ENCODE measurements around the gene F13A1. TPM values are rescaled to one million over a fixed set of nuclear protein-coding genes. Genes with fewer than 3 reads are reported as not detected.

The F13A1 gene
- total and polyA plus RNA-seq, 2 of the 8 experiments (the other 6 are each of a cell fraction or from before 2014, with no cell fraction given), result 0.57 to 1.5 TPM

DNA sequence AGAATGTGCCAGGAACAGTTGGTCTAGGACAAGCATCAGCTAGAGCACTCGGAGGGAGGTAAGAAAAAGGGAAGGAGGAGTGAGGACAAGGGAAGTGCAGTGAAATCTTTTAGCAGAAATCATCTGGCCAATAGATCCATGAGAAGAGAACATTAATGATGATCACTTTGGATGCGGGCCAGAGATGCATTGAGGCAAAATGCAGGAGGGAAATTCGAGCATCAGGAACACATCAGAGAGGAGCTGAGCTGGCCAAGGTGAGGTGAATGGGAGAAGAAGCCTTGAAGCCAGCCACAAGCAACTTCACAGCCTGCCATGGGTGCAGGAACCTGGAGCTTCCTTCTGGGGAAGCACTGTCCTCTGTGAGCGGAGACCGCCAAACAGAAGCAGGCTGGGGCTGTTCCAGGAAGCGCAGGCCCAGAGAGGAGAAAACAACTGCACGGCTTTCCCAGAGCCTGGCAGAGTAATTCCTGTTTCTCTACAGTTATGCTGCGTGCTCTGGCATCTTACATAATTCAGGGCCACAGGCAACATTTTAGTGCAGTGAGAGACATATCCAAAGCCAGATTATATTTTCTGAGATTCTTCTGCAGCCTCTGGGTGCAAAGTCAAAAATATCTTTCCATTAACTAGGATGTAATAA, 143.8 kb downstream of the F13A1 start:
- H4K20me1 ChIP-seq (replicated peaks in 1 of 2; ENCODE audit: control insufficient read depth in 1 of 2, insufficient read depth in 2 of 2, low read length in 2 of 2), result no peaks in the 10 kb centered on the region
- H4K8ac ChIP-seq (ENCODE audit: extremely low read depth, insufficient read depth, low read length), result no peak overlapping the region
- no peak overlapping the region for H3K56ac ChIP-seq (replicated peaks; ENCODE audit: insufficient read length, low read depth, low read length)
- H3K14ac ChIP-seq (ENCODE audit: insufficient read length), result no peak overlapping the region
- no peak overlapping the region for H3K4me3 ChIP-seq (ENCODE audit: extremely low read depth in 1 of 4, insufficient read depth in 2 of 4, low read depth in 3 of 4, low read length in 4 of 4)
- 90% methylated on average over 8 of the region's 8 CpGs; no CpG with 5 or more reads in 1 of the 2 experiments for WGBS, 2 experiments (ENCODE audit: extremely low coverage in 1 of 2, insufficient coverage in 1 of 2, insufficient read length in 1 of 2, insufficient replicate concordance in 2 of 2, low coverage in 1 of 2, low lambda C conversion rate in 2 of 2, missing lambda C conversion rate in 1 of 2)
- no peak overlapping the region for H2AK5ac ChIP-seq (ENCODE audit: low read depth, low read length)
- H3K4ac ChIP-seq (replicated peaks; ENCODE audit: insufficient read length, low read depth, low read length), result no peak overlapping the region
- ChIA-PET POLR2A (ENCODE audit: partially characterized antibody) (interaction anchor here (1.2 kb wide), 1 partner anchor 112 kb away, joined by 3 read pairs; no protein-coding TSS in a partner anchor), CTCF (ENCODE audit: partially characterized antibody) (interaction anchor here (0.8 to 1.9 kb wide), 6 partner anchors 9 to 370 kb away, joined by 3 to 4 read pairs (median 3); no protein-coding TSS in a partner anchor)
- DNase-seq (ENCODE audit: low read depth in 1 of 2, low spot score in 2 of 2) (no peak), FAIRE-seq (no peak)
- H2BK20ac ChIP-seq (ENCODE audit: low read length), result no peak overlapping the region
- no peak overlapping the region for H4K5ac ChIP-seq (ENCODE audit: insufficient read length, low read depth, low read length)
- H4K91ac ChIP-seq (replicated peaks; ENCODE audit: insufficient read length, low read length), result no peak overlapping the region
- no peak overlapping the region for H3K9ac ChIP-seq (replicated peaks in 1 of 4; ENCODE audit: extremely low read depth in 1 of 4, low read depth in 3 of 4, low read length in 3 of 4)
- no peak overlapping the region for H2BK12ac ChIP-seq (ENCODE audit: low read depth, low read length)
- H2BK5ac ChIP-seq (ENCODE audit: low read depth, low read length), result no peak overlapping the region
- no peak overlapping the region for H3K27ac ChIP-seq (ENCODE audit: low read depth, low read length)
- H2BK15ac ChIP-seq (ENCODE audit: low read length), result no peak overlapping the region
- H3K79me1 ChIP-seq (ENCODE audit: low read depth, low read length), result no peaks in the 10 kb centered on the region
- 0 out of 2 replicates have a peak, but pooled peaks cover 2% of the 10 kb centered on the region for H3K23me2 ChIP-seq (ENCODE audit: low read depth, low read length)
- H2BK120ac ChIP-seq (replicated peaks; ENCODE audit: low read depth, low read length), result no peak overlapping the region
- no peak overlapping the region for H2AFZ ChIP-seq (ENCODE audit: low read length)
- no peaks in the 10 kb centered on the region for H3K79me2 ChIP-seq (ENCODE audit: control insufficient read depth in 1 of 2, insufficient read depth in 2 of 2, low read length in 2 of 2)
- no peak overlapping the region for H3K23ac ChIP-seq (ENCODE audit: insufficient read length)
- no peaks in the 10 kb centered on the region for H3K9me3 ChIP-seq (ENCODE audit: insufficient read depth in 2 of 2, low read depth in 1 of 2, low read length in 1 of 2)
- no peaks in the 10 kb centered on the region; a peak in 1 of 7 replicates for H3K27me3 ChIP-seq (replicated peaks in 1 of 4; ENCODE audit: control insufficient read depth in 3 of 4, extremely low read depth in 1 of 4, insufficient read depth in 3 of 4, low read length in 3 of 4)
- H3K4me1 ChIP-seq (replicated peaks in 1 of 4; ENCODE audit: control insufficient read depth in 3 of 4, insufficient read depth in 4 of 4, low read length in 3 of 4), result no peaks in the 10 kb centered on the region; a peak in 1 of 7 replicates
- no peak overlapping the region for H3K4me2 ChIP-seq (ENCODE audit: insufficient read depth in 1 of 2, low read depth in 2 of 2, low read length in 2 of 2)
- no peak overlapping the region for H3K18ac ChIP-seq (ENCODE audit: extremely low read depth, low read length)
- no peaks in the 10 kb centered on the region for H3K36me3 ChIP-seq (ENCODE audit: control insufficient read depth in 2 of 4, insufficient read depth in 4 of 4, low read length in 3 of 4)
- TF ChIP-seq CEBPB (IDR thresholded peaks at IDR 0.05; ENCODE audit: low read depth, low read length), result no peak
- TF ChIP-seq EP300 (IDR thresholded peaks at IDR 0.05; ENCODE audit: borderline replicate concordance in 1 of 2, low read depth in 2 of 2, low read length in 2 of 2), result no peak
- no peak for TF ChIP-seq TCF12 (IDR thresholded peaks at IDR 0.05; ENCODE audit: low read depth, low read length)
- TF ChIP-seq SRF (IDR thresholded peaks at IDR 0.05; ENCODE audit: low read depth, low read length), result no peak
- no peak for TF ChIP-seq RNF2 (IDR thresholded peaks at IDR 0.05; ENCODE audit: borderline replicate concordance, low read depth, low read length, missing control alignments, poor library complexity, severe bottlenecking)
- TF ChIP-seq TAF1 (IDR thresholded peaks at IDR 0.05; ENCODE audit: low read depth, low read length), result no peak
- no peak for TF ChIP-seq SAP30 (IDR thresholded peaks at IDR 0.05; ENCODE audit: insufficient read depth, insufficient replicate concordance, low read length)
- no peak for TF ChIP-seq SP1 (IDR thresholded peaks at IDR 0.05; ENCODE audit: low read depth, low read length)
- TF ChIP-seq RBBP5 (IDR thresholded peaks at IDR 0.05; ENCODE audit: borderline replicate concordance, low read depth, low read length), result no peak
- no peak for TF ChIP-seq CBX8 (IDR thresholded peaks at IDR 0.05; ENCODE audit: borderline replicate concordance, low read depth, low read length)
- TF ChIP-seq EGR1 (IDR thresholded peaks at IDR 0.05; ENCODE audit: borderline replicate concordance, low read depth, low read length), result no peak
- no peak for TF ChIP-seq PHF8 (conservative IDR thresholded peaks at IDR 0.05; ENCODE audit: low read depth, low read length)
- TF ChIP-seq NANOG (IDR thresholded peaks at IDR 0.05; ENCODE audit: insufficient read depth, low read depth, low read length, poor library complexity, severe bottlenecking), result no peak

Data from H1 (cell line).